HL-60 (cell line): ENCODE measurements around the gene POR.

Experiments
- CTCF ChIP-seq: IDR thresholded peaks from one replicate; pipeline ENCODE4 v1.5.1; 2011; ENCODE audit warnings: low read length, control low read depth, inconsistent platforms; ENCODE audit not compliant: insufficient read depth
- POLR2AphosphoS5 ChIP-seq: IDR thresholded peaks from 2 replicates; pipeline ENCODE4 v1.6.1; 2012; ENCODE audit warnings: low read depth

GRCh38 chr7:75996476-75996875, 81.5 kb downstream of the POR start:
- no peak for TF ChIP-seq POLR2AphosphoS5
- no peak for TF ChIP-seq CTCF
